ENCODE data around the gene KRT84.

GRCh38 chr12:52343550-52343949 lies 41.9 kb downstream of the KRT84 start:
- TF ChIP-seq CTCF (IDR thresholded peaks at IDR 0.05) (no peak), POLR2A (IDR thresholded peaks at IDR 0.05) (no peak), POLR2AphosphoS5 (IDR thresholded peaks at IDR 0.05) (no peak), EP300 (IDR thresholded peaks at IDR 0.05) (no peak)
